Erythroblast (primary cell): ENCODE data around the gene OGDH.

Experiments
- GATA1 ChIP-seq: IDR thresholded peaks from 2 replicates; pipeline ENCODE4 v1.6.1; 2011; ENCODE audit warnings: low read depth, mild to moderate bottlenecking, control low read depth, low read length, moderate library complexity
- POLR2A ChIP-seq: IDR thresholded peaks from 2 replicates; pipeline ENCODE4 v1.6.1; 2011; ENCODE audit warnings: mild to moderate bottlenecking, low read length

- TF ChIP-seq POLR2A (no peak), GATA1 (no peak)
Observed at GRCh38 chr7:44707558-44708230, 101.3 kb downstream of the OGDH start.
